DOHH2 (cell line): ENCODE results near the gene TMEM272.

Experiments used
- H3F3A ChIP-seq: fragments of 200-600 bp; sonication (generic), shearing (Covaris generic); 2 replicates; pipeline ENCODE4 v1.6.0; 2016; ENCODE audit warnings: antibody characterized with exemption, mild to moderate bottlenecking; ENCODE audit not compliant: control insufficient read depth, insufficient read depth
- H3K27ac ChIP-seq: fragments of 200-600 bp; sonication (generic); 2 replicates; pipeline ENCODE4 v1.5.1; 2014; ENCODE audit warnings: low read depth, mild to moderate bottlenecking, low read length, moderate library complexity
- H3K27me3 ChIP-seq: fragments of 200-600 bp; sonication (generic); 2 replicates; pipeline ENCODE4 v1.6.1; 2014; ENCODE audit warnings: mild to moderate bottlenecking, low read length, mixed read lengths; ENCODE audit not compliant: control insufficient read depth
- H3K36me3 ChIP-seq: fragments of 200-600 bp; sonication (generic); 2 replicates; pipeline ENCODE4 v1.6.1; 2014; ENCODE audit warnings: mild to moderate bottlenecking, low read length, moderate library complexity, mixed read lengths; ENCODE audit not compliant: control insufficient read depth
- H3K4me1 ChIP-seq: fragments of 200-600 bp; sonication (generic); 2 replicates; pipeline ENCODE4 v1.6.1; 2014; ENCODE audit warnings: mild to moderate bottlenecking, low read length, mixed read lengths; ENCODE audit not compliant: control insufficient read depth
- H3K4me2 ChIP-seq: fragments of 200-600 bp; sonication (generic); 2 replicates; pipeline ENCODE4 v1.6.0; 2014; ENCODE audit warnings: mild to moderate bottlenecking, low read length, moderate library complexity
- H3K4me3 ChIP-seq: fragments of 200-600 bp; sonication (generic); 2 replicates; pipeline ENCODE4 v1.5.1; 2014; ENCODE audit warnings: mild to moderate bottlenecking, low read length, mixed read lengths
- H3K79me2 ChIP-seq: fragments of 200-600 bp; sonication (generic); 2 replicates; pipeline ENCODE4 v1.6.1; 2014; ENCODE audit warnings: mild to moderate bottlenecking, low read length, mixed read lengths; ENCODE audit not compliant: control insufficient read depth
- H3K9me2 ChIP-seq: fragments of 200-600 bp; sonication (generic); replicated peaks from 2 replicates; pipeline ENCODE4 v1.6.1; 2014; ENCODE audit warnings: mild to moderate bottlenecking, low read length, mixed read lengths; ENCODE audit not compliant: control insufficient read depth
- H3K9me3 ChIP-seq: fragments of 200-600 bp; sonication (generic); 2 replicates; pipeline ENCODE4 v1.6.1; 2014; ENCODE audit warnings: antibody characterized with exemption, low read length, mixed read lengths; ENCODE audit not compliant: control insufficient read depth, insufficient read depth
- H4K20me1 ChIP-seq: fragments of 200-600 bp; sonication (generic); 2 replicates; pipeline ENCODE4 v1.6.0; 2014; ENCODE audit warnings: low read depth, mild to moderate bottlenecking, antibody characterized with exemption, low read length, moderate library complexity; ENCODE audit not compliant: control insufficient read depth, insufficient read depth
- EZH2phosphoT487 ChIP-seq: fragments of 200-600 bp; sonication (generic); IDR thresholded peaks from 2 replicates; pipeline ENCODE4 v1.6.1; 2017; ENCODE audit warnings: borderline replicate concordance, mild to moderate bottlenecking, antibody characterized with exemption, low read length, moderate library complexity, mixed read lengths
- TF ChIP-seq, protein P1 (sequence below): fragments of 200-600 bp; sonication (generic); IDR thresholded peaks from one replicate; pipeline ENCODE4 v1.5.1; 2014; ENCODE audit warnings: antibody characterized with exemption, mild to moderate bottlenecking, low read depth, low read length; ENCODE audit not compliant: poor library complexity, severe bottlenecking

TMEM272 gene

DNA sequence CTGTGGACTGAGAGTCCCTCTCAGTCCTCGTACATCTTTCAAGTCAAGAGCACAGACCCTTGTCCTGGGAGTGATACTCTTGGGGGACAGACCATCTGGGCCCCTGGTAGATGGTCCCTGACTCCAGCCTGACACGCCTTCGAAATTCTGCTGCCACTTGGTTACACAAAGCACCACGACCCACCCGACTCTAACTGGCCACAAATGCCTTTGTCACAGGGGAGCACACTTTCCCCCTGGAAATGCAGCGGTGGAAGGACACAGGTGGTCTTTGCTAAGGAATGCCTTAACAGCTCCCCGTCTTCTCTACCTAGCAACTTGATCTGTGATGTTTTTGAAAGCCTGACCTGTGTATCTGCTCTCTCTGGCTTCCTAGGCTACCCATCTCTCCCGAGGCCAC is 27.3 kb downstream of the TMEM272 start:
- no peaks in the 10 kb centered on the region for H3K9me2 ChIP-seq
- H3K27me3 ChIP-seq, result no peaks in the 10 kb centered on the region
- no peaks in the 10 kb centered on the region for H3K36me3 ChIP-seq
- no peak overlapping the region for H3K4me3 ChIP-seq
- TF ChIP-seq EZH2phosphoT487, result no peak
- TF ChIP-seq, protein P1, sequence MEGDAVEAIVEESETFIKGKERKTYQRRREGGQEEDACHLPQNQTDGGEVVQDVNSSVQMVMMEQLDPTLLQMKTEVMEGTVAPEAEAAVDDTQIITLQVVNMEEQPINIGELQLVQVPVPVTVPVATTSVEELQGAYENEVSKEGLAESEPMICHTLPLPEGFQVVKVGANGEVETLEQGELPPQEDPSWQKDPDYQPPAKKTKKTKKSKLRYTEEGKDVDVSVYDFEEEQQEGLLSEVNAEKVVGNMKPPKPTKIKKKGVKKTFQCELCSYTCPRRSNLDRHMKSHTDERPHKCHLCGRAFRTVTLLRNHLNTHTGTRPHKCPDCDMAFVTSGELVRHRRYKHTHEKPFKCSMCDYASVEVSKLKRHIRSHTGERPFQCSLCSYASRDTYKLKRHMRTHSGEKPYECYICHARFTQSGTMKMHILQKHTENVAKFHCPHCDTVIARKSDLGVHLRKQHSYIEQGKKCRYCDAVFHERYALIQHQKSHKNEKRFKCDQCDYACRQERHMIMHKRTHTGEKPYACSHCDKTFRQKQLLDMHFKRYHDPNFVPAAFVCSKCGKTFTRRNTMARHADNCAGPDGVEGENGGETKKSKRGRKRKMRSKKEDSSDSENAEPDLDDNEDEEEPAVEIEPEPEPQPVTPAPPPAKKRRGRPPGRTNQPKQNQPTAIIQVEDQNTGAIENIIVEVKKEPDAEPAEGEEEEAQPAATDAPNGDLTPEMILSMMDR, result no peak
- H3F3A ChIP-seq, result peaks cover 12% of the 10 kb centered on the region; the same call in 1 of the 2 replicates
- no peaks in the 10 kb centered on the region for H3K9me3 ChIP-seq
- H4K20me1 ChIP-seq, result no peaks in the 10 kb centered on the region
- H3K79me2 ChIP-seq, result no peaks in the 10 kb centered on the region
- no peak overlapping the region for H3K27ac ChIP-seq
- H3K4me2 ChIP-seq, result no peak overlapping the region
- H3K4me1 ChIP-seq, result peaks cover 74% of the 10 kb centered on the region

DNA sequence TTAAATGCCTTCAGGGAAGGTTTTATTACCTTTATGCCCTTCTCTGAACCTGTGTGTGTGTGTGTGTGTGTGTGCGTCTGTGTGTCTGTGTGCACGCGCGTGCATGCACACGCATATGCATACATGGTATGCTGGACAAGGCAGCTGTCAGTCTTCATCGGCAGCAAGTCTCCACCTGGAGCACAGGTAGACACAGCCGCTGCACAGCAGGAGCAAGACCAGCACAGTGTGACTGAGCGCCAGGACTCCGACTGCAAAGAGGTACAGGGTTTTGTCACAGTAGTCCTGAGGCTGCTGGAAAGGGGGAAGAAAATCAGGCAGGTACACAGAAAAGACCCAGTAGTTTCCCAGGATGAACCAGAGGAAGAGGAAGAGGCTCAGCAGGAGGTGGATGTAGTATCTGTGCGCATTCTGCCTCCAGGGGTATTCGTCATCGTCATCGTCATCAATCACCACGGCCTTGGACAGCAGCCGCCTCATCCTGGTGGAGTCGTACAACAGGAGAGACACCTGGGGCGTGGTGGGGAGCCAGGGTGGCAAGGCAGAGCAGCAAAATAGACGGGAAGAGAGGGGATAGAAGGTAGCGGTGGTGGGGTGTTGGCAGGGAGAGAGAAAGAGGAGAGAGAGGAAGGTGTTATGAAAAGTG is 28.2 kb downstream of the TMEM272 start:
- Histone ChIP-seq H3K36me3 (no peaks in the 10 kb centered on the region), H3K79me2 (no peaks in the 10 kb centered on the region), H3K27me3 (no peaks in the 10 kb centered on the region), H3K4me3 (no peak overlapping the region), H3K27ac (no peak overlapping the region), H3K4me1 (peaks cover 74% of the 10 kb centered on the region), H4K20me1 (no peaks in the 10 kb centered on the region), H3K9me3 (no peaks in the 10 kb centered on the region), H3K9me2 (no peaks in the 10 kb centered on the region), H3F3A (peaks cover 11% of the 10 kb centered on the region; the same call in 1 of the 2 replicates), H3K4me2 (no peak overlapping the region)
- TF ChIP-seq, protein P1, result no peak
- no peak for TF ChIP-seq EZH2phosphoT487

DNA sequence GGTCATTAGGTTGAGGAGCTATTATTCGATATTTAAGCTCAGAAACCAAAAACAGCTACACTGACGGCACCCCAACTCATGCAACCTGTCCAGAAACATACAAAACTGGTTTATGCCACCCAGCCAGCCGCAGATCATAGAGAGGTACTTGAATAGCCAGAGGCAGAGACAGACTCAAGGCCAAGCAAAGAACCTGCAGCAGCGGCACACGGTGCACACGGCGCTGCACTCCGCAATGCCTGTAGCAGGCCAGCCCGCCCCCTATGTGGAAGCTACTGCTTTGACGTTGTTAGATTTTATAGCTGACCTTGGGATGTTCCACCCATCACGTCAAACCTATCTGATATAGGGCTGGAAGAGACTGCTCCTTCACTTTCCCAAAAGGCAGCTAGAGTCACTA is 29.1 kb downstream of the TMEM272 start:
- Histone ChIP-seq H3K4me3 (no peak overlapping the region), H3K4me1 (peaks cover 74% of the 10 kb centered on the region), H3K79me2 (no peaks in the 10 kb centered on the region), H3K27ac (no peak overlapping the region), H3K9me2 (no peaks in the 10 kb centered on the region), H3K36me3 (no peaks in the 10 kb centered on the region), H3K9me3 (no peaks in the 10 kb centered on the region), H3K27me3 (no peaks in the 10 kb centered on the region), H3K4me2 (peak overlapping the region; percentile 80), H4K20me1 (no peaks in the 10 kb centered on the region), H3F3A (peaks cover 3% of the 10 kb centered on the region; the same call in 1 of the 2 replicates)
- no peak for TF ChIP-seq EZH2phosphoT487
- TF ChIP-seq, protein P1, result no peak
